BJ (cell line): ENCODE data around the gene P2RY6. TPM values are rescaled to one million over a fixed set of nuclear protein-coding genes. Genes with fewer than 3 reads are reported as not detected.

Experiments
- CTCF ChIA-PET: fragments of 350-600 bp; formaldehyde crosslinking; extraction: SDS; loops from one replicate; lab custom pipeline; 2021; ENCODE audit warnings: antibody characterized with exemption, inconsistent platforms; lab: Yijun Ruan, JAX
- POLR2A ChIA-PET: fragments of 300-600 bp; sonication (Branson Sonifier 250); formaldehyde crosslinking; extraction: SDS; loops from one replicate; lab custom pipeline; 2021; ENCODE audit warnings: antibody characterized with exemption; lab: Charles Lee
- DNase-seq: peaks from one replicate; pipeline ENCODE4 v3.0.0-alpha.2; 2011; ENCODE audit warnings: low read depth
- H3K27me3 ChIP-seq: 2 replicates; pipeline ENCODE4 v1.6.0; 2011; ENCODE audit warnings: low read length; ENCODE audit not compliant: control insufficient read depth, insufficient read depth
- H3K36me3 ChIP-seq: 2 replicates; pipeline ENCODE4 v1.5.1; 2011; ENCODE audit warnings: low read length; ENCODE audit not compliant: control insufficient read depth, insufficient read depth
- H3K4me3 ChIP-seq: 2 replicates; pipeline ENCODE4 v1.5.1; 2011; ENCODE audit warnings: low read depth, mild to moderate bottlenecking, control low read depth, low read length
- CTCF ChIP-seq: IDR thresholded peaks from 2 replicates; pipeline ENCODE4 v1.5.1; 2011; ENCODE audit warnings: low read depth, mild to moderate bottlenecking, control low read depth, inconsistent platforms, low read length, moderate library complexity; ENCODE audit not compliant: insufficient read depth
- polyA plus RNA-seq: library from polyadenylated mRNA; depleted of rRNA; stranded (reverse); fragments of >200 nt; gene quantifications from 2 replicates; pipeline ENCODE4 v1.2.3, GENCODE V29; 2011

Gene P2RY6
- polyA plus RNA-seq, 1 experiment = 1.5 TPM

GRCh38 chr11:73307323-73308002, 35.3 kb downstream of the P2RY6 start:
- Histone ChIP-seq H3K36me3 (peaks cover 12% of the 10 kb centered on the region), H3K4me3 (peak overlapping the region; percentile 80), H3K27me3 (no peaks in the 10 kb centered on the region)
- ChIA-PET POLR2A (interaction anchor here (0.6 to 1.8 kb wide), 8 partner anchors 16 to 585 kb away, joined by 3 to 19 read pairs (median 8); partner anchors contain the start of gene RAB6A), CTCF (interaction anchor here (0.7 to 11.3 kb wide), 34 partner anchors 8 to 382 kb away, joined by 3 to 259 read pairs (median 6); no protein-coding TSS in a partner anchor)
- DNase-seq = peak; percentile 90
- TF ChIP-seq CTCF = peak; percentile 89

- no peaks in the 10 kb centered on the region for H3K27me3 ChIP-seq
- H3K4me3 ChIP-seq = peak within 1 kb of the TSS; percentile 80
- POLR2A ChIA-PET = interaction anchor here (0.6 to 1.8 kb wide), 6 partner anchors 15 to 636 kb away, joined by 4 to 19 read pairs (median 12); no protein-coding TSS in a partner anchor
- TF ChIP-seq CTCF = no peak
- peaks cover 12% of the 10 kb centered on the region for H3K36me3 ChIP-seq
- CTCF ChIA-PET = interaction anchor here (0.7 to 11.3 kb wide), 29 partner anchors 9 to 353 kb away, joined by 3 to 259 read pairs (median 6); partner anchors contain the start of gene RELT
- no peak for DNase-seq
Observed at GRCh38 chr11:73308003-73308960, 36.1 kb downstream of the P2RY6 start, which contains the start of gene ARHGEF17. ARHGEF17 (plus strand) TSS chr11:73308276; CDS start chr11:73308639, 363 bp downstream.

- CTCF ChIA-PET = interaction anchor here (0.9 to 11.3 kb wide), 11 partner anchors 10 to 496 kb away, joined by 3 to 259 read pairs (median 30); partner anchors contain the start of gene RELT
- Histone ChIP-seq H3K36me3 (peaks cover 20% of the 10 kb centered on the region), H3K27me3 (no peaks in the 10 kb centered on the region), H3K4me3 (peak overlapping the region; percentile 80)
- TF ChIP-seq CTCF = no peak
- POLR2A ChIA-PET = interaction anchor here (0.6 to 1.4 kb wide), 6 partner anchors 9 to 636 kb away, joined by 3 to 13 read pairs (median 4); no protein-coding TSS in a partner anchor
- DNase-seq = peak; percentile 80
Observed at GRCh38 chr11:73308961-73309919, 37.1 kb downstream of the P2RY6 start.

GRCh38 chr11:73310076-73310475, 37.9 kb downstream of the P2RY6 start:
- CTCF ChIA-PET = interaction anchor here (1.2 to 11.3 kb wide), 6 partner anchors 13 to 497 kb away, joined by 3 to 259 read pairs (median 66); no protein-coding TSS in a partner anchor
- Histone ChIP-seq H3K36me3 (peaks cover 20% of the 10 kb centered on the region), H3K4me3 (peak overlapping the region; percentile 80), H3K27me3 (no peaks in the 10 kb centered on the region)
- POLR2A ChIA-PET = interaction anchor here (1.2 to 1.4 kb wide), 2 partner anchors 8 to 27 kb away, joined by 3 to 9 read pairs; no protein-coding TSS in a partner anchor
- DNase-seq = no peak
- no peak for TF ChIP-seq CTCF
